Measurements from ENCODE around the gene PEAK3.

The PEAK3 gene

GRCh38 chr19:2282062-2282861 lies at the start of gene PEAK3:
PEAK3 (minus strand) TSS chr19:2282175; CDS start chr19:2280931, 1,244 bp downstream.
- POLR2A ChIA-PET (ENCODE audit: low non-redundant PET) = interaction anchor here (0.6 kb wide), 1 partner anchor 12 kb away, joined by 3 read pairs; no protein-coding TSS in a partner anchor
- CTCF ChIA-PET = no interaction called here
- no peak for DNase-seq (ENCODE audit: low spot score)

GRCh38 chr19:2330632-2331284 lies 48.8 kb upstream of the PEAK3 start:
- ChIA-PET POLR2A (ENCODE audit: low non-redundant PET) (no interaction called here), CTCF (no interaction called here)
- DNase-seq (ENCODE audit: low spot score) = no peak
- TF ChIP-seq CTCF (conservative IDR thresholded peaks at IDR 0.05; ENCODE audit: low read depth) = no peak
- H3K27ac ChIP-seq = peak overlapping the region; percentile 36

More at GRCh38 chr19:2282062-2282861, at the start of gene PEAK3:
- no peak for TF ChIP-seq CTCF (conservative IDR thresholded peaks at IDR 0.05; ENCODE audit: low read depth)
- H3K27ac ChIP-seq = no peak within 1 kb of the TSS

GRCh38 chr19:2330255-2330631 lies 48.3 kb upstream of the PEAK3 start:
- ChIA-PET POLR2A (ENCODE audit: low non-redundant PET) (interaction anchor here (0.6 kb wide), 1 partner anchor 241 kb away, joined by 4 read pairs; no protein-coding TSS in a partner anchor), CTCF (no interaction called here)
- peak overlapping the region; percentile 36 for H3K27ac ChIP-seq

GRCh38 chr19:2329501-2329916 lies 47.5 kb upstream of the PEAK3 start:
- peak overlapping the region; percentile 84 for H3K27ac ChIP-seq
- POLR2A ChIA-PET (ENCODE audit: low non-redundant PET) = interaction anchor here (0.6 kb wide), 1 partner anchor 240 kb away, joined by 4 read pairs; no protein-coding TSS in a partner anchor
- no peak for TF ChIP-seq CTCF (conservative IDR thresholded peaks at IDR 0.05; ENCODE audit: low read depth)
- CTCF ChIA-PET = interaction anchor here (0.6 to 0.7 kb wide), 2 partner anchors 95 to 113 kb away, joined by 5 to 6 read pairs; no protein-coding TSS in a partner anchor
- no peak for DNase-seq (ENCODE audit: low spot score)

More at GRCh38 chr19:2330255-2330631, 48.3 kb upstream of the PEAK3 start:
- no peak for TF ChIP-seq CTCF (conservative IDR thresholded peaks at IDR 0.05; ENCODE audit: low read depth)
- DNase-seq (ENCODE audit: low spot score) = no peak

- no peak for DNase-seq (ENCODE audit: low spot score)
- CTCF ChIA-PET = no interaction called here
- no peak for TF ChIP-seq CTCF (conservative IDR thresholded peaks at IDR 0.05; ENCODE audit: low read depth)
- peak overlapping the region; percentile 84 for H3K27ac ChIP-seq
- POLR2A ChIA-PET (ENCODE audit: low non-redundant PET) = no interaction called here
Measured at GRCh38 chr19:2329149-2329478, 47.1 kb upstream of the PEAK3 start.

- TF ChIP-seq CTCF (conservative IDR thresholded peaks at IDR 0.05; ENCODE audit: low read depth) = no peak
- DNase-seq (ENCODE audit: low spot score) = peak; percentile 98
- peak within 1 kb of the TSS; percentile 84 for H3K27ac ChIP-seq
- ChIA-PET CTCF (no interaction called here), POLR2A (ENCODE audit: low non-redundant PET) (interaction anchor here (0.7 to 0.8 kb wide), 2 partner anchors 10 to 99 kb away, joined by 3 to 4 read pairs; partner anchors contain the start of gene TIMM13)
Measured at GRCh38 chr19:2328401-2329148, 46.6 kb upstream of the PEAK3 start, which contains the start of the genes LSM7 and SPPL2B. LSM7 (minus strand) TSS chr19:2328586; CDS start chr19:2328566, 20 bp downstream. SPPL2B (plus strand) TSS chr19:2328684; CDS start chr19:2328710, 26 bp downstream.

All from RWPE1 (cell line).